ENCODE results near the gene TMEM101. TPM values are rescaled to one million over a fixed set of nuclear protein-coding genes. Genes with fewer than 3 reads are reported as not detected.
A peak's percentile ranks its signal among the peaks of the same experiment; 100 is the strongest.

TMEM101 gene
- total and polyA plus RNA-seq, 2 of the 13 experiments (the other 11 are each of a cell fraction or from before 2014, with no cell fraction given): 72.0 to 100 TPM

DNA sequence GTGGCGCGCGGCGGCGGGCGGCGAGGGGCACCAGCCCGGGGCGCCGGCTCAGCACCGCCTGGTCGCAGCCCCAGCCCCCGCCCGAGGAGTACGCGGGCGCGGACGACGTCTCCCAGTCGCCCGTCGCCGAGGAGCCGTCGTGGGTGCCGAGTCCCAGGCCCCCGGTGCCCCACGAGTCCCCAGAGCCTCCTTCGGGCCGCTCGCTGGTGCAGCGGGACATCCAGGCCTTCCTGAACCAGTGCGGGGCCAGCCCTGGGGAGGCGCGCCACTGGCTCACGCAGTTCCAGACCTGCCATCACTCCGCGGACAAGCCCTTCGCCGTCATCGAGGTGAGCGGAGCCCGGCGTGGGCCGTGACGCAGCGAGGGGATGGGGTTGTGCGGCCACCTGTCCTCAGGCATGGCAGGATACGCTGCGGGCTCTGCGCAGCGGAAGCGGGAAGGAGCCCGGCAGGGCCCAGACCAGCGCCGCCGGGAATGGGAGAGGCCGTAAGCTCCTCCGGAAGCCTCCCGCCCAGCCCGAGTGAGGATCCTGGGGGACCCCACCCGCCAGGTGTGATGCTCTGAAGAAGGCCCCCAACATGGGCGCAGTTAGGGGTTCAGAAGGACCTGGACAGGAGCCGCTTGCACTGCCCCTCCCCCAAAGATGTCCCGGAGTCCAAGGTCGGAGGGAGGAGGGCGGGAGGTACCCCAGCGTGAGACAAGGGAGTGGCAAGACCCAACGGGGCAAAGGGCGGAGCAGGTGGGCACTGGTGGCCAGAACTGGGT is 9.8 kb downstream of the TMEM101 start (continued):
- TF ChIP-seq, protein P1, sequence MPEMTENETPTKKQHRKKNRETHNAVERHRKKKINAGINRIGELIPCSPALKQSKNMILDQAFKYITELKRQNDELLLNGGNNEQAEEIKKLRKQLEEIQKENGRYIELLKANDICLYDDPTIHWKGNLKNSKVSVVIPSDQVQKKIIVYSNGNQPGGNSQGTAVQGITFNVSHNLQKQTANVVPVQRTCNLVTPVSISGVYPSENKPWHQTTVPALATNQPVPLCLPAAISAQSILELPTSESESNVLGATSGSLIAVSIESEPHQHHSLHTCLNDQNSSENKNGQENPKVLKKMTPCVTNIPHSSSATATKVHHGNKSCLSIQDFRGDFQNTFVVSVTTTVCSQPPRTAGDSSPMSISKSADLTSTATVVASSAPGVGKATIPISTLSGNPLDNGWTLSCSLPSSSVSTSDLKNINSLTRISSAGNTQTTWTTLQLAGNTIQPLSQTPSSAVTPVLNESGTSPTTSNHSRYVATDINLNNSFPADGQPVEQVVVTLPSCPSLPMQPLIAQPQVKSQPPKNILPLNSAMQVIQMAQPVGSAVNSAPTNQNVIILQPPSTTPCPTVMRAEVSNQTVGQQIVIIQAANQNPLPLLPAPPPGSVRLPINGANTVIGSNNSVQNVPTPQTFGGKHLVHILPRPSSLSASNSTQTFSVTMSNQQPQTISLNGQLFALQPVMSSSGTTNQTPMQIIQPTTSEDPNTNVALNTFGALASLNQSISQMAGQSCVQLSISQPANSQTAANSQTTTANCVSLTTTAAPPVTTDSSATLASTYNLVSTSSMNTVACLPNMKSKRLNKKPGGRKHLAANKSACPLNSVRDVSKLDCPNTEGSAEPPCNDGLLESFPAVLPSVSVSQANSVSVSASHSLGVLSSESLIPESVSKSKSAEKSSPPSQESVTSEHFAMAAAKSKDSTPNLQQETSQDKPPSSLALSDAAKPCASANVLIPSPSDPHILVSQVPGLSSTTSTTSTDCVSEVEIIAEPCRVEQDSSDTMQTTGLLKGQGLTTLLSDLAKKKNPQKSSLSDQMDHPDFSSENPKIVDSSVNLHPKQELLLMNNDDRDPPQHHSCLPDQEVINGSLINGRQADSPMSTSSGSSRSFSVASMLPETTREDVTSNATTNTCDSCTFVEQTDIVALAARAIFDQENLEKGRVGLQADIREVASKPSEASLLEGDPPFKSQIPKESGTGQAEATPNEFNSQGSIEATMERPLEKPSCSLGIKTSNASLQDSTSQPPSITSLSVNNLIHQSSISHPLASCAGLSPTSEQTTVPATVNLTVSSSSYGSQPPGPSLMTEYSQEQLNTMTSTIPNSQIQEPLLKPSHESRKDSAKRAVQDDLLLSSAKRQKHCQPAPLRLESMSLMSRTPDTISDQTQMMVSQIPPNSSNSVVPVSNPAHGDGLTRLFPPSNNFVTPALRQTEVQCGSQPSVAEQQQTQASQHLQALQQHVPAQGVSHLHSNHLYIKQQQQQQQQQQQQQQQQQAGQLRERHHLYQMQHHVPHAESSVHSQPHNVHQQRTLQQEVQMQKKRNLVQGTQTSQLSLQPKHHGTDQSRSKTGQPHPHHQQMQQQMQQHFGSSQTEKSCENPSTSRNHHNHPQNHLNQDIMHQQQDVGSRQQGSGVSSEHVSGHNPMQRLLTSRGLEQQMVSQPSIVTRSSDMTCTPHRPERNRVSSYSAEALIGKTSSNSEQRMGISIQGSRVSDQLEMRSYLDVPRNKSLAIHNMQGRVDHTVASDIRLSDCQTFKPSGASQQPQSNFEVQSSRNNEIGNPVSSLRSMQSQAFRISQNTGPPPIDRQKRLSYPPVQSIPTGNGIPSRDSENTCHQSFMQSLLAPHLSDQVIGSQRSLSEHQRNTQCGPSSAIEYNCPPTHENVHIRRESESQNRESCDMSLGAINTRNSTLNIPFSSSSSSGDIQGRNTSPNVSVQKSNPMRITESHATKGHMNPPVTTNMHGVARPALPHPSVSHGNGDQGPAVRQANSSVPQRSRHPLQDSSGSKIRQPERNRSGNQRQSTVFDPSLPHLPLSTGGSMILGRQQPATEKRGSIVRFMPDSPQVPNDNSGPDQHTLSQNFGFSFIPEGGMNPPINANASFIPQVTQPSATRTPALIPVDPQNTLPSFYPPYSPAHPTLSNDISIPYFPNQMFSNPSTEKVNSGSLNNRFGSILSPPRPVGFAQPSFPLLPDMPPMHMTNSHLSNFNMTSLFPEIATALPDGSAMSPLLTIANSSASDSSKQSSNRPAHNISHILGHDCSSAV (CRISPR knock-in tag; IDR thresholded peaks at IDR 0.05; ENCODE audit: borderline replicate concordance): no peak
- TF ChIP-seq NONO (IDR thresholded peaks at IDR 0.05) (no peak), NONO (CRISPR knock-in tag; conservative IDR thresholded peaks at IDR 0.05) (peak; percentile 17; the same call in 1 of the 2 replicates), ARNT2 (CRISPR knock-in tag; IDR thresholded peaks at IDR 0.05; ENCODE audit: low read depth) (peak; percentile 80), TOE1 (CRISPR knock-in tag; IDR thresholded peaks at IDR 0.05) (no peak; the same call in 1 of the 2 replicates), SP5 (CRISPR knock-in tag; IDR thresholded peaks at IDR 0.05; ENCODE audit: borderline replicate concordance, low read depth) (0 out of 2 replicates have a peak, but pooled peaks have one; percentile 57), TAF1 (CRISPR knock-in tag; IDR thresholded peaks at IDR 0.05) (no peak; the same call in 1 of the 2 replicates), ZNF17 (CRISPR knock-in tag; IDR thresholded peaks at IDR 0.05) (no peak), MTF2 (CRISPR knock-in tag; IDR thresholded peaks at IDR 0.05; ENCODE audit: borderline replicate concordance) (peak; percentile 18; the same call in 1 of the 2 replicates), ZEB1 (IDR thresholded peaks at IDR 0.05; ENCODE audit: insufficient replicate concordance, low read depth) (no peak), SAFB2 (CRISPR knock-in tag; IDR thresholded peaks at IDR 0.05; ENCODE audit: borderline replicate concordance, low read depth) (peak; percentile 70; the same call in 1 of the 2 replicates), HNRNPH1 (optimal IDR thresholded peaks at IDR 0.05; ENCODE audit: low read depth, low read length) (peak; percentile 34)
- TF ChIP-seq, protein P2, sequence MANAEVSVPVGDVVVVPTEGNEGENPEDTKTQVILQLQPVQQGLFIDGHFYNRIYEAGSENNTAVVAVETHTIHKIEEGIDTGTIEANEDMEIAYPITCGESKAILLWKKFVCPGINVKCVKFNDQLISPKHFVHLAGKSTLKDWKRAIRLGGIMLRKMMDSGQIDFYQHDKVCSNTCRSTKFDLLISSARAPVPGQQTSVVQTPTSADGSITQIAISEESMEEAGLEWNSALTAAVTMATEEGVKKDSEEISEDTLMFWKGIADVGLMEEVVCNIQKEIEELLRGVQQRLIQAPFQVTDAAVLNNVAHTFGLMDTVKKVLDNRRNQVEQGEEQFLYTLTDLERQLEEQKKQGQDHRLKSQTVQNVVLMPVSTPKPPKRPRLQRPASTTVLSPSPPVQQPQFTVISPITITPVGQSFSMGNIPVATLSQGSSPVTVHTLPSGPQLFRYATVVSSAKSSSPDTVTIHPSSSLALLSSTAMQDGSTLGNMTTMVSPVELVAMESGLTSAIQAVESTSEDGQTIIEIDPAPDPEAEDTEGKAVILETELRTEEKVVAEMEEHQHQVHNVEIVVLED (CRISPR knock-in tag; IDR thresholded peaks at IDR 0.05; ENCODE audit: borderline replicate concordance): 0 out of 2 replicates have a peak, but pooled peaks have one; percentile 16
- TF ChIP-seq, protein P3, sequence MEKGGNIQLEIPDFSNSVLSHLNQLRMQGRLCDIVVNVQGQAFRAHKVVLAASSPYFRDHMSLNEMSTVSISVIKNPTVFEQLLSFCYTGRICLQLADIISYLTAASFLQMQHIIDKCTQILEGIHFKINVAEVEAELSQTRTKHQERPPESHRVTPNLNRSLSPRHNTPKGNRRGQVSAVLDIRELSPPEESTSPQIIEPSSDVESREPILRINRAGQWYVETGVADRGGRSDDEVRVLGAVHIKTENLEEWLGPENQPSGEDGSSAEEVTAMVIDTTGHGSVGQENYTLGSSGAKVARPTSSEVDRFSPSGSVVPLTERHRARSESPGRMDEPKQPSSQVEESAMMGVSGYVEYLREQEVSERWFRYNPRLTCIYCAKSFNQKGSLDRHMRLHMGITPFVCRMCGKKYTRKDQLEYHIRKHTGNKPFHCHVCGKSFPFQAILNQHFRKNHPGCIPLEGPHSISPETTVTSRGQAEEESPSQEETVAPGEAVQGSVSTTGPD (CRISPR knock-in tag; IDR thresholded peaks at IDR 0.05): no peak
- TF ChIP-seq, protein P4, sequence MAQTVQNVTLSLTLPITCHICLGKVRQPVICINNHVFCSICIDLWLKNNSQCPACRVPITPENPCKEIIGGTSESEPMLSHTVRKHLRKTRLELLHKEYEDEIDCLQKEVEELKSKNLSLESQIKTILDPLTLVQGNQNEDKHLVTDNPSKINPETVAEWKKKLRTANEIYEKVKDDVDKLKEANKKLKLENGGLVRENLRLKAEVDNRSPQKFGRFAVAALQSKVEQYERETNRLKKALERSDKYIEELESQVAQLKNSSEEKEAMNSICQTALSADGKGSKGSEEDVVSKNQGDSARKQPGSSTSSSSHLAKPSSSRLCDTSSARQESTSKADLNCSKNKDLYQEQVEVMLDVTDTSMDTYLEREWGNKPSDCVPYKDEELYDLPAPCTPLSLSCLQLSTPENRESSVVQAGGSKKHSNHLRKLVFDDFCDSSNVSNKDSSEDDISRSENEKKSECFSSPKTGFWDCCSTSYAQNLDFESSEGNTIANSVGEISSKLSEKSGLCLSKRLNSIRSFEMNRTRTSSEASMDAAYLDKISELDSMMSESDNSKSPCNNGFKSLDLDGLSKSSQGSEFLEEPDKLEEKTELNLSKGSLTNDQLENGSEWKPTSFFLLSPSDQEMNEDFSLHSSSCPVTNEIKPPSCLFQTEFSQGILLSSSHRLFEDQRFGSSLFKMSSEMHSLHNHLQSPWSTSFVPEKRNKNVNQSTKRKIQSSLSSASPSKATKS (CRISPR knock-in tag; IDR thresholded peaks at IDR 0.05): no peak

Data from HepG2 (cell line).